ENCODE measurements around the gene AKAP13.

Gene AKAP13

DNA sequence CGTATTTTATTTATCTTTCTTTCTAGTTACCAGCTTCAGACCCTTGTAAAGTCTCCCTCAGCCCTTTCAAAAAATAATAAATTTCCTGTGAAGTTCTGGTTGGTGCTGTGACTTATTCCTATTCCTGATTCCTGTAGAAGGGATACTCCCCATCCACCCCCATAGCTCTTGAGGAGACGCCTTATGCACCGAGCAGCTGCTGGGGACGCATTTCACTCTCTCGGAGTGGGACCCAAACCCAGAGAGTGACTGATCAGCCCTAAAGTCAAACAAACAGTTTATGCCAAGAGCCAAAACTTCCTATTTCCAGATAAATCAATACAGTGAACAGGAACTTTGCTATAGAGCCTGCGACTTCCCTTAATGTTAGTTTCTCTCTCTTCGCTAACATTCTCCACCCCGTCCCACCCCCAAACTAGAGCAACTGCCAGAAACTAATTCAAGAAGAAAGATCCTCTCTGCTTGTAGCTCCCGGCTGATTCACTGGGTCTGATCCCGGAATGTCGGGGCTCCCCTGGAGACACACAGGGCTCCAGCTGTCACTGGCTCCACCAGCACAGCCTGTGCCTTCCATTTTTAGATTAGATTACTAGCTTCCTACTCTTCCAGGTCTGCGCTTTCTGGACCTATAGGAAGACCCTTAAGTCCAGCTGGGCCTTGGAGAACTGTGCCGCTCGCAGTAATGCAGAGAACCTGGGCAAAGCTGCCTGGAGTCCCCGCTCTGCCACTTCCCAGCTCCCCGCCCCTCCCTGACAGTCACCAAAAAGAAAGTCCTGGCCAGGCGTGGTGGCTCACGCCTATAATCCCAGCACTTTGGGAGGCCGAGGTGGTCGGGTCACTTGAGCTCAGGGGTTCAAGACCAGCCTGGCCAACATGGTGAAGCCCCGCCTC lies 369.1 kb downstream of the AKAP13 start:
- no peak for DNase-seq

DNA sequence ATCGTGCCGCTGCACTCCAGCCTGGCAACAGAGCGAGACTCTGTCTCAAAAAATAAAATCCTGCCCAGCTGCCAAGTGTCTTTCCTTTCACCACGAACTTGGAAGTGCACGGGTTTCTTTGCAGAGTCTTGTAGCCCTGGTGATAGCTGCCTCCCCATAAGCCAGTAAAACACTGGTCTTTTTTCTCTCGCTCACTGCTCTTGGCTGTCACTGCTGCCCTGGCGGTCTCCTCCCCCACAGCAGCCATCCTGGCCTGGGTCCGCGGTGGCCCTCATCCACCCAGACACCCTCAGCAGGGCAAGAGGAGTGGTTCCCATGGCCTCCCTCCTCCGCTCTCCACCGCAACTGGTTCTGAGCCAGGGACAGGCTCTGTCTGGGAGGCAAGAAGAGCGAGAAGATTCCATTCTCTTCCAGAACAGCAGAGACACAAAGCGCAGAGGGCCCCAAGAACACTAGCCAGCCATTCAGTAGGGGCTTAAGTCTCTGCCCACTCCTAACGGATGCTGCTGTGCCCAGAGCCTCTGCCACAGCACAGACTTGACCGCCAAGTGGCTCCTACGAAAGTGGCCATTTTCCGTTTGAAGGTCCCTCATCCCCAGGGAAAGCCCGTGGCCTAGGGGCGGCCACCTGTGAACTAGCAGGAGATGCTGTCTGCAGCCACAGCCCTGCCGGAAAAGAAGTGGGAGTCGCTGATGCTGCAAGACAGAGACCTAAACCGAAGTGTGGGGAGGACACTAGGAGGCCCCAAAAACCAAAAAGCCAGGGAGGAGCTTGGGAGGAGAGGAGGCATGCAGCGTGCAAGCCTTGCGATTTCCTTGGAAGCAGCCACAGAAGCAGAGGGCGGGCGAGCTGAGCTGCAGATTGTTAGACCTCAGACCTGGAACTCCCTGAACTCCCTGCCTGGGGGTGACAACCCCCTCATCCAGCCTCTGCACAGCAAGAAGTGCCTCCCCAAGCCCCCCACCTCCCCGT lies 370.2 kb downstream of the AKAP13 start:
- no peak for DNase-seq

DNA sequence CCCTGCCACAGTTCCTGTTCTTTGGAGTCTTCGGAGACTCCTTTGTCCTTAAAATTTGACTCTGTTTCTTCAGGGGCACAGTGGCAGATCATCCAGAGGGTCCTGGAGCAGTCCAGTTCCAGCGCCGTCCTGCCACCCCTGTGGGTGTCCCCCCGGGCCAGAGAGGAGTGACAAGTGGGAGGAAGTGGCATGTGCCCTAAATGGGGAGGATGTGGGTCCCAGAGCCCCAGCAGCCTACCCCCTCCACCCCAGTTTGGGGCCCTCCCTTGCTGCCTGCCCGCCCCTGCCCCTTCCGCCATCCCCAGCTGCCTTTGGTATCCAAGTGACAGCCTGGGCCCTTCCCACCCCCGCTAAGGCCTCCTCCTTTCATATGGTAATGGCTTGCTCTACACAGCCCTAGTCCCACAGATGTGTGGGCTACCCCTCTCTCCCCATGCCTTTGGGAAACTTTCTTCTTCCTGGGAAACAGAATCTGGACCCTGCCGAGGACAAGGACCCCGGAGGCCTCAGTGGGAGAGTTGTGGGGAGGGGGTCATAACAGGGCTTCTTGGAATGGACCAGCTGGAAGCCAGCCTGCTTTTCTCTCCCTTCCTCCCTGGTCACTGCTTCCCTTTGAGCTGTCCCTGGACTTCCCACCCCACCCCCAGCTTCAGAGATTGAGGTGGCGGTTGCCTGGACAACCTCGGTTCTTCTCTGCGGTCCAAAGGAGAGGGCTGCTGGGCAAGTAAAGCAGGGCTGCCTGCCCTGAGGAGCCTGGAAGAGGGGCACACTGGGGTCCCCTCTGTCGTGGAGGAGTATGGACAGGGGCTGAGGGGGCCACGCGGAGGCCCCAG lies 371.1 kb downstream of the AKAP13 start:
- DNase-seq: no peak

DNA sequence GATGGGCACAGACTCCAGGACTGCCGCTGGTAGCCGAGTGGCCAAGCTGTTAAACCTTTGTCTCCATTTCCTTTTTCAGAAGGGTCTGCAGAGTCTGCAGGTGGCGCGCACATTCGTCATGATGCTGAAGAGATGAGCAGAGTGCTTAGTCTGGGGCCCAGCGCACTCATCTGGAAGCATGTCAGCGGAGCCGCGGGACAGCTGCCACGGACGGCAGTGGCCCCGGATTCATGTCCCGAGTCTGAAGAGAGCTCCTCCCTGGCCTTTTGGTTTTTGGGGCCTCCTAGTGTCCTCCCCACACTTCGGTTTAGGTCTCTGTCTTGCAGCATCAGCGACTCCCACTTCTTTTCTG lies 371.7 kb downstream of the AKAP13 start:
- DNase-seq: no peak

DNA sequence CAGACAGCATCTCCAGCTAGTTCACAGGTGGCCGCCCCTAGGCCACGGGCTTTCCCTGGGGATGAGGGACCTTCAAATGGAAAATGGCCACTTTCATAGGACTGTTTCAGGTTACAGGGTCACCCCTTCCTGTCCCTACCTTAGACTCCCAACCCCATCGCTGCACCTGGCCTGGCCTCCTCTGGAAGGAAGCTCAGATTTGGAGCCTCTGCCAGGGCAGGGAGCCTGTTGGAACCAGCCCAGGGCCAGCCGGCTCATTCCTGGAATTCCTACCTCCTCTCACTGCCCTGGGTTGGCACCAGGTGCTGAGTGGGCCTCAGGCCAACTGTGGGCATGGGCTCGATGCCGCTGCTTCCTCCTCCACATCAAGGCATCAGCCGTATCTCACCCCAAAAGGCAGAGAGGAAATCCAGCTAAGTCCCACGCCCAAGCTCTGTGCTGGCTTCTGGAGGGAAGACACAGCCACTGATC lies 372.1 kb downstream of the AKAP13 start:
- DNase-seq: no peak

DNA sequence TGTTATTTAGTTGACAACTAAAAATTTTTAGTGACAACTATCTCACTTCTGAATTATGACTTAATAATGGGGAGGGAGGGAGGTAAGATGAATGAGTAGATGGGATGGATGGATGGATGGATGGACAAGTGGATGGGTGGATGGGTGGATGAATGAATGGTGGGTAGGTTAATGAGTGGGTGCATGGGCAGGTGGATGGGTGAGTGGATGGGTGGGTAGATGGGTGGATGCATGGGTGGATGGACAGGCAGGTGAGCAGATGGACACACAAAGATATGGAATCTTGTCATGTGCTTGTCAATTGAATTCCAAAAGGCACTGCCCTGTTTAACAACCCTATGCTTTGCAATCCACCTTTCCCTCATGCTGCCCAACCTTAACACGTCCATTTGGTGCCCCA lies 372.9 kb downstream of the AKAP13 start:
- no peak for DNase-seq

DNA sequence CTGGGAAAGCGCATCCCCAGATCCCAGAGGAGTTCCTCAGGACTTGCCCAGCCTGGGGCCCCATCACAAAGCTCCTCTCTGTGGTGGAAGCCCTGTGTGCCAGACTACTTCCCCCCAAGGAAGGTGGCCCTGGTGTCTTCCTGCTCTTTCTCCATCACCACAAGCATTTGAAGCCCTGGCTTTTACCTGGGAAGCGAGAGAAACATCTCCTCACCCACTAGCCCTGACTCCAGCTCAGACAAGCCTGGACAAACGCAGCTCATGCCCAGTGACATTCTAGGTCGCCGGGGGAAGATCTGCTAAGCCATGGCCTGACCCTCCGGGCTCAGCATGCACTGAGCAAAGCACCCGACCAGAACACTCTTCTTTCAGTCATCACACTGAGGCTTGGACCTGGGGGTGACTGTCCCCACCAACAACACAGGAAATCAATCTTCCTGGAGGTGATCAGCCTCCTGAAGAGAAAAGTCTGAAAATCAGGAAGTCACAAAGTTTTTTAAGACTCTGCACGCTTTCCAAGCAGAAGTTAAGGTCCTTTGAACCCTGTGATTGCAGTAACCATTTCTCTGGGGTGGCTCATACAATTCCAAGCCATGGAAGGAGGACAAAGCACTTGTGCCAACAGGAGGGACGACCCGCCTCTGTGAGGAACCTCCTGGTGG lies 373.5 kb downstream of the AKAP13 start:
- no peak for DNase-seq

DNA sequence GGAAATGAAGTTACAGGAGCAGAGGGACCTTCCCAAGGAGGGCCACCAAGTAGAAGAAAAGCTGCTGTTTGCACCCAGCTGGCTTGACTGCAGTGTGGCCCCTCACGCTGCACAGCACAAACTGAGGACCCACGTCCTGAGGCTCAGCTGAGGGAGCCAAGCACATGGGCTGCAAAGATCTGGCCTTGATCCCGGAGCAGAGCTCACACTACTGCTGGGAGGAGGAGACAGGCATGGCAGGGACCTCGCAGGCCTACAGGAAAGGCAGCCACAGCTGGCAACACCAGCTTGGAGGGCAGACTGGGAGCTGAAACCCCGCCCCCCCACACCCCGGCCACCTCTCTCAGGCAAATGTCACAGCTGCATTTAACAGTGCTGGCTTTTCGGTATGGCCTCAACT lies 374.6 kb downstream of the AKAP13 start:
- DNase-seq: no peak

DNA sequence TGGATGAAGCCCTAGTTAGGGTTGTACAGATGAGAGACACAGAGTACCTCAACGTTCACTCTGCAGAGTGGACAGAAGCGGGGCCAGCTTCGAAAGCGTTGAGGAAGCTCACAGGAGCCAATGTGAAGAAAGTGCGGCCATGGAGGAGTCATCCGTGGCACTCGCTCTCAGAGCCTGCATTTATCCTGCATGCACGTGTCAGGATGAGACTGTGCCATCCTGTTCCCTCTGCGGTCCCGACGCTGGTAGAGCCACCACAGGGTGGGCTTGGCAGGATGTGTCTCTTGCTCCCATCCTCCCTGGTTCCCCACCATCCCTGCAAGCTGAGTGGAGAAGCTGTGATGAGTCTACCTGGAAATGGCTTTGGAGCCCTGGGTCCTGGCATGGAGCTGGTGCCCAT lies 375.1 kb downstream of the AKAP13 start:
- no peak for DNase-seq

DNA sequence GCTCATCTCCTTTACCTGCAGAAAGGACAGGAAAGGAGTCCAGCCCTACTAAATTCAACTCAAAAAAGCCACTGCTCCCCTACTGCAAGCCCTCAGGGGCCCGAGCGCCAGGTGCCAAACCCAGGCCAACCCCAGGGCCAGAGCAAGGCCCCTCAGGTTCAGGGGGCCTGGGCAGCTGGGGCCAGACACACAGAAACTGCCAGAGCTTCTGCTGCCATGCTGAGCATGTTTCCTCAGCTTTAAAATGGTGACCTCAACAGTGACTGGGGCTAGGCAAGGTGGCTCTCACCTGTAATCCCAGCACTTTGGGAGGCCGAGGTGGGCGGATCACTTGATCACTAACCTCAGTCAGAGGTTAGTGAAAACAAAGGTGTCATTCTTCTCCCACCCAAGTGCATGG lies 375.5 kb downstream of the AKAP13 start:
- DNase-seq: no peak

DNA sequence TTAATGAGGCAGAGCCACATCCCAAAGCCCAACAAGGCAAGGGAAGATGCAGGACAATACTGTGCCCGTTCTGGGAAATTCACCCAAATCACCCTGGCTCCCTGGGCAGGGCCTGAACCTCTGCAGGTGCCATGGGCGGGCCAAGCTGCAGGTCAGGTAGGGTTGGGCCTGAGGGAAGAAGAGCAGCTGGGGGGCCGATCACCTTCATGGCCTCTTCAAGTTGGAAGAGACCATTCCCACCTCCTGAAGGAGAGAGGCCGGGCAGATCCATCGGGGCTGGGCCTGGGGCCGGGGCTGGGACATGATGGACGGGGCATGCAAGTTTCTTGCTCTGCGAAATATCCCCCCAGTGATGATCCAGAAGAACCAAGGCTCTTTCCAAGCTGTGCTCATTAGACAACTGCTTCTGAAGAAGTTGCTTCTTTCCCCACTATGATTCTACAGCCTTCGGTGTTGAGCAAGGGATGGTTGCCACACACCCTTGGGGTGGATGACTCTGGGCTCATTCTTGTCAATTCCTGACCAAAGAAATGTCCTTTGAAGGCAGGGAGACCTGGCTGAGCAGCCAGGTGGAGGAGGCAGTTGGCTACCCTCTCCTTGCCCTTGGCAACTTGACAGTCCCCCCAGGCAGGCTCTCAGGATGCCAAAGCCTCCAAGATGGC lies 376.1 kb downstream of the AKAP13 start:
- no peak for DNase-seq

DNA sequence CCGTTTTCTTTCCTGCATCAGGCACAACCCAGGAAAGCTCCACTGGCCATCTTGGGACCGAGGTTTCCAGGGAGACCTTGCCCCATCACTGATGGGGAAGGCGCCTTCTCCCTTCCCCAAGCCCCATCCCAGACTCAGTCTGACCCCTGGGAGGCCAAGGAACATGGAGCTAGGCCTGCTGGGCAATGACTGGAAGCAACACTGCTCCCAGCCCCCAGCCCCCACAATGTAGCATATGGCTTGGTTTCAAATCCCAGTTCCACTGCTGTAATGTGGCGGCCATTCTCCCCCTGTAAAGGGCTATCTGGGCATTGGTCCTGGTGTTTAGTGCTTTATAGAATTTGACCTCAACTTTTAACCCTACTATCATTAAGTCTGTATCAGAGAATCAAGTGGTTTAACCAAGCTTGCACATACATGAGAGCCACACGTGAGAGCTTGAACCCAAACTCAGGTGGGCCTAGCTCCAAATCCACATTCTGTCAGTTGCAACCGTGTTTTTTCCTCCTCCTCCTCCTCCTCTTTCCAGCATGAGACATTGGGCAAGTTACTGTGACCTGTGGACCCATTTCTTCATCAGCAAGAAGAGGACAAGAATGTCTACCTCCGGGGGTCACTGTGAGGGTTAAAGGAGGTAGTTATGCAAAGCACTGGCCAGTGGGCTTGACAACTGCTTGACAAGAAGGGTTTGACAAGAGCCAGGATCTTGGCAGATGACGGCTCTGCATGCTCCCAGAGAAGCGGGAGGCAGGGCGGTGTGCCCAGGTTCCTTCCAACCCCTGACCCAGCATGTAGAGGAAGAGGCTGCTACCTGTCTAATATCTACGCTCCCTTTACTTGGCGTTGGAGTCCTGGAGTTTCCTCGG lies 376.9 kb downstream of the AKAP13 start:
- DNase-seq: no peak

DNA sequence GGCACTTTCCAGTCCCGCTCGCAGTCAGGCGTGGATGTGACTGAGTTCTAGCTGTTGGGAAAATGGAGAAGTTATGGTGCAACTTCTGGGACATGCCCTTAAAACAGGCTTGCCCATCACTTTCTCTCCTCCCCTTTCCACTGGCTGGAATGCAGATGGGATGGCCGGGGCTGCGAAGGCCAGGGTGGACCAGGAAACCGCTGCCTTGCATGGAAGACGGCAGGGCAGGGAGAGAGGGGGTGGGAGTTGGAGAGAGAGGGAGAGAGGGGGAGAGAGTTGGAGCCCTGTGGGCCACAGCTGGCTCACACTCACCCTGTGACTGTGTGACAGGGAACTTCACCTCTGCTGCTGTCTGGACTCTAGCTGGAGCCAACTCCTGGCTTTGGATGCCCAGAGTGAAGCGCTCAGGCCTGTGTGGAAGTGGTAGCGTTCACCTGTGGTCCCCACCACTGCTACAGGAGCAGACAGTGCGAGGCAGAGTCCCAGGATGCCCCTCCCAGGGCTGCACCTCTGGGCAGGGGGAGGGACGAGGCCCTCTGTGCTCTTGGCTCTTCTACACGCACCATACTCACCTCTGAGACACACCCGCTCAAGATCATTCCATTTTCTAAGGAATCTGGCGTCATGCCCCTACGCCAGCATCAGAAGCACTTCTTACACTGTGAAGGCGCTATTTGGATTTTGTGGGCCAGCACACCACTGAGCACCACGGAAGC lies 377.7 kb downstream of the AKAP13 start:
- DNase-seq: no peak

DNA sequence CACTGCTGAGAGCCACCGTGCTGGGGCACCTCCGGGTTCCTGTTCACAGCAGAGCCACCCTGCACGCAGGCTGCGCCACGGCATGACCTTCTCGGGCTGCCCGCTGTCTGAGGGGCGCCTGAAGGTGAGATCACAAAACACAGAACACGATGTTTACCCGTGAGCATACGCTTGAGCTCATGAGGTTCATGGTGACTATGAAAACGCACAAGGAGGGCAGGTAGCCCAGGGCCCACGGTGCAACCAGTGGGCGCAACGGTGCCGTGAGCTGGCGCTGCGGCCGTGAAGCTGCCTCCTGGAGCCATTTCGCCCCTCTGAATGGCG lies 378.2 kb downstream of the AKAP13 start:
- no peak for DNase-seq

DNA sequence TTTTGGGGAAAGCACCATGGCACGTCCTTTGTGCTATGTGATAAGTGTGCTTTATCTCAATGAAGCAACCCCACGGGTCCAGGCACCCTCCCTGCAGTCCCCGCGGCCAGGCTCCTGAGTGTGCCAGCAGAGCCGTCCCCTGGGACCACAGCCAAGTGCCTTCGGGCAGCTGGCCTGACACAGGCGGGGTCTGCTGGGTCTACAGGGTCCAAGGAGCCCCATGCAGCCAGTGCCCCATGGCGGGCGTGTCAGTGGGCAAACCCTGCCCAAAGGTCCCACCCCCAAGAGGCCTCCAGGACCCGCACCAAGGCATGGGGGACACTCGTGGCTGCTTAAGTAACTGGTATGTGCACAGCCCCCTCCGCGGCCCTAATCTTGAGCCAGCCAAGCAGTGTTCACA lies 379.0 kb downstream of the AKAP13 start:
- no peak for DNase-seq

DNA sequence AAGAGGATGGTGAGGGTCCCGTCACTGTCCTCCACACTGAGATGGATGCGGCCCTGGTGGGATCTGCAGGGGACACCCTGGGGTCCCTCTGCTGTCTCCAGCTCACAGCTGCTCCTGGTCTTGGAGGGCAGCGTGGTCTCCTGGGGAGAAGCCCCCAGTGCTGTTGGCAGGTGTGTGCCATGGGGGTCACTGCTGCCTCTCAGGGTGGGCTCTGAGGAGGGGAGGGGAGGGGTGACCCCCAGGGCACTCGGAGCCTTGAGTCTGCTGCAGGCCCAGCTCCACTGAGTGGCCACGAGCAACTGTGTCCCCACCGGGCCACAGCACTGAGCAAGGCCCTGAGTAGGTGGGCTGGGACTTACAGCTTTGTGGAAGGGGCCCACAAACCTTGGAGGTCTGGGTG lies 379.6 kb downstream of the AKAP13 start:
- no peak for DNase-seq

DNA sequence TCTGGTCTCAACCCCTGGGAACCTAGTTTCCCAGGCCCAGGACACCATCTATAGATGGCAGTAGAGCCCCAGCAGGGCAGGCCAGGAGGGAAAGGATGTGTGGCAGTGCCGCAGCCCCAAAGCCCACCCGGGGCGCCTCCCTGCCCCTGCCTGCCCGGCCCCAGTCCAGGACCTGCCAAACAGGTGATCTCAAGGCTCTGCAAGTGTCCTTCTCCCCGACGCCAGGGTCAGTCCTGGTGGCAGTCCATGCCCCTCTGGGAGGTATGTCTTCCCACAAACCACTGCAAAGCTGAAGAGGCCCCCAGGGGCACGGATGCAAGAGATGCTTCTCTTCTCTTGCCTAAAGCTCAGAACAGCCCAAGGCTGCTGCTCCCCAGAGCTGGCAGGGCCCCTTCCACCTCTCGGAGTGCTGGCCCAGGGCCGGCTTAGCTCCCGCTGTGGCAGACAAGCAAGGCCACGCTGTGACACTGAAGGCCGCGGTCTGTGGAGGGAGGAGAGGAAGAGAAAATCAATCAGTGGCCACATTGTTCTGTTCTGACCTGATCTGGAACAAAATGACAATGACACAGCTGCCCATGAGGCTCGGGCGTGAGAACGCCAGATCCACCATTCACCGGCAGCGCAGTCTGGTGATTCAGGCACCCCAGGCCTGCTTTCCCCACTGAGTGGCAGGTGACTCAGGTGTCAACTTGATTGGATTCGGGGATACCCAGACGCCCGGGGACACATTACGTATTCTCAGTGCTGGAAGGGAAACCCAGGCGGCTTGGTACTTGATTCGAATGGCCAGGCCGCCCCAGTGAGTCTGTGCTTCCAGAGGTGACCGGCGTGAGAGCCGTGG lies 380.3 kb downstream of the AKAP13 start:
- no peak for DNase-seq

DNA sequence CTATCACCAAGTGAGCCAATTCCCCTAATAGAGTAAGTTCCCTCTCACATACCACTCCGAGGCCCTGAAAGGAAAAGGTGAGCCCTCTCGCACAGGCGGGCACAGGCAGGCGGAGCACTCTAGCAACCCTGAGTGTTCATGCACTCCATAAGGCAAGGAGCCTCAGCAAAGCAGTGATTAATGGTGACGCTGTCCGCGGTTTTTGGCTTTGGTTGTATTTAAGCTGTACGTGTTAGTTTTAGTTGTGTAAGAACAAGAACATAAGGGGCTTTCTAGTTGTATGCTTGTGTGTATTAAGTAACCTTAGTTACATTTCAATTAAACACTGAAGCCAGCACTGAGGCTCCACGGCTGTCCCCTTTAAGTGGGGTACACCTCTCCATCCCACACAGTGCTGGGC lies 381.2 kb downstream of the AKAP13 start:
- DNase-seq: no peak

DNA sequence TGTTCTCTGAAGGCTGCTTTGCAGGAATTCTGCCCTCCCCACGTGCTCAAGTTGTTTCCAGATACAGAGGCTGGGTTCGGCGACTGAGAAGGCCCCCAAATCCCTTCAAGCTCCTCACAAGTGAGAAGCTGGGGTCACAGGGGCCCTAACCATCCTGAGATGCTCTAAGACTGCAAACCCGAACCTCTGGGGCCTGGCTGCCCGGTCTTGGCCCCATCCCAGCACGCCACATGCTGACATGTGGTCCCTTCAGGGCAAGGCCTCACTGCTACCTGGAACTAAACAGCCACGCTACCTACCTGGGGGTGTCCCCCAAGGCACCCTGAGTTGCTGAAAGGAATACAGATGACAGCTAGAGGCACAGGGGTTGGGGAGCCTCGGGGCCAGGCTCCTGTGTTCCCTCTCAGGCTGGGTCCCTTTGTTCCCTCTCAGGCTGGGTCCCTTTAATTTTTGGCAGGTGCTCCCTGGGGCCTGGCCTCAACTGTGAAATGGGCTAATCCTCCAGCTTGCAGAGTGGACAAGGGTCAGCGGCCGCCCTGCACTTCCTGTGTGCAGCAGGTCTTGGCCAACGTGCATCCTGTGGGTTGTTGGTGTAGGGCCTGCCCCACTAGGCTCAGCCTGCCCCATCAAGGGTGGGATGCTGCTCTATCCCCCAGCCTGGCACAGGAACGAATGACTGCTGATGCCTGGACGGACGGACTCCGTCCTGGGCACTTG lies 381.8 kb downstream of the AKAP13 start:
- no peak for DNase-seq

All from NCI-H526 (cell line).